K562 (cell line): ENCODE measurements around the gene PLCB3. TPM values are rescaled to one million over a fixed set of nuclear protein-coding genes. Genes with fewer than 3 reads are reported as not detected.
A peak's percentile ranks its signal among the peaks of the same experiment; 100 is the strongest.

ENCODE experiments used
- ATAC-seq: fragments of 200-7000 bp; cut with Tn5 transposase; 3 replicates; pipeline ENCODE4 v1.9.1; 2020; ENCODE audit warnings: moderate library complexity
- BruUV-seq: library from RNA; stranded (reverse); fragments of 400-500 nt; replicated peaks from 2 replicates; lab custom pipeline; 2021; lab: Mats Ljungman, UMichigan
- CTCF ChIA-PET: fragments of 300-600 bp; formaldehyde crosslinking; extraction: SDS; loops from one replicate; lab custom pipeline; 2021; ENCODE audit warnings: low intra/inter-chr PET ratio; lab: Yijun Ruan, JAX
- POLR2A ChIA-PET: fragments of 300-600, 350-650 bp; sonication (Branson Sonifier 250); formaldehyde crosslinking; extraction: SDS; loops from one replicate; lab custom pipeline; 2021; ENCODE audit warnings: antibody characterized with exemption, inconsistent platforms; lab: Yijun Ruan, JAX
- DNase-seq, 4 experiments: peaks; one replicate each; pipeline versions ENCODE4 v3.0.0 to v3.0.0-alpha.2; 2011 to 2018; ENCODE audit warnings: low spot score in 3 of 4, mixed read lengths in 3 of 4; ENCODE audit errors: extremely low read depth in 1 of 4
- FAIRE-seq: peaks from 2 replicates; lab custom pipeline; 2011; peaks lifted over from hg19 to GRCh38; lab: Jason Lieb, UNC
- H2AFZ ChIP-seq: 2 replicates; pipeline ENCODE4 v1.6.0; 2011; ENCODE audit warnings: low read depth, low read length, control low read depth, inconsistent platforms
- H3K27ac ChIP-seq: fragments of 200-600 bp; 3 replicates; pipeline ENCODE4 v1.8.0; 2011; ENCODE audit warnings: low read depth, mild to moderate bottlenecking, control low read depth, inconsistent platforms, low read length, moderate library complexity, mixed read lengths; ENCODE audit errors: extremely low read depth
- H3K27me3 ChIP-seq, 2 experiments: fragments of 300-600 bp in 1 of 2; 2 replicates in 1 of 2; 3 replicates in 1 of 2; pipeline versions ENCODE4 v1.6.0 to v1.8.0; 2011; ENCODE audit warnings: inconsistent platforms in 2 of 2, low read length in 2 of 2, mild to moderate bottlenecking in 1 of 2, mixed read lengths in 1 of 2, moderate library complexity in 1 of 2; ENCODE audit not compliant: control insufficient read depth in 2 of 2, insufficient read depth in 2 of 2
- H3K36me3 ChIP-seq: fragments of 300-600 bp; 3 replicates; pipeline ENCODE4 v1.8.0; 2011; ENCODE audit warnings: mild to moderate bottlenecking, low read length, inconsistent platforms; ENCODE audit not compliant: control insufficient read depth, insufficient read depth
- H3K4me1 ChIP-seq, 2 experiments: fragments of 200-600 bp in 1 of 2; replicated peaks in 1 of 2; 2 replicates in 1 of 2; 3 replicates in 1 of 2; pipeline versions ENCODE4 v1.5.1 to v1.8.0; 2011; ENCODE audit warnings: inconsistent platforms in 2 of 2, low read length in 2 of 2, mild to moderate bottlenecking in 1 of 2, mixed read lengths in 1 of 2, moderate library complexity in 1 of 2; ENCODE audit not compliant: control insufficient read depth in 2 of 2, insufficient read depth in 2 of 2
- H3K4me2 ChIP-seq: 2 replicates; pipeline ENCODE4 v1.6.1; 2011; ENCODE audit warnings: low read length, control low read depth, inconsistent platforms, mixed read lengths; ENCODE audit not compliant: insufficient read depth
- H3K4me3 ChIP-seq: fragments of 200-600 bp; sonication (generic), shearing (Covaris generic); 2 replicates; pipeline ENCODE4 v1.5.1; 2016; ENCODE audit warnings: control low read depth, inconsistent platforms
- H3K79me2 ChIP-seq: fragments of 200-600 bp; 3 replicates; pipeline ENCODE4 v1.8.0; 2011; ENCODE audit warnings: low read length, inconsistent platforms; ENCODE audit not compliant: control insufficient read depth, insufficient read depth
- H3K9ac ChIP-seq, 2 experiments: 2 replicates each; pipeline versions ENCODE4 v1.6.0 to v1.6.1; 2011; ENCODE audit warnings: low read depth in 2 of 2, low read length in 2 of 2, control low read depth in 1 of 2, inconsistent platforms in 1 of 2, mild to moderate bottlenecking in 1 of 2, mixed read lengths in 1 of 2; ENCODE audit not compliant: insufficient read depth in 1 of 2
- H3K9me1 ChIP-seq: one replicate; pipeline ENCODE4 v1.6.0; 2011; ENCODE audit warnings: inconsistent platforms, mild to moderate bottlenecking, low read length, moderate library complexity; ENCODE audit not compliant: control insufficient read depth, insufficient read depth
- H3K9me3 ChIP-seq: replicated peaks from 2 replicates; pipeline ENCODE4 v1.5.1; 2011; ENCODE audit warnings: low read depth, low read length, inconsistent platforms; ENCODE audit not compliant: control insufficient read depth, insufficient read depth
- H4K20me1 ChIP-seq: replicated peaks from 2 replicates; pipeline ENCODE4 v1.6.1; 2011; ENCODE audit warnings: low read length, inconsistent platforms, mixed read lengths; ENCODE audit not compliant: control insufficient read depth, insufficient read depth
- ELF2 ChIP-seq: fragments of 250-450 bp; sonication (Bioruptor Pico); IDR thresholded peaks from 2 replicates; pipeline ENCODE4 v1.5.0; 2021; ENCODE audit warnings: mild to moderate bottlenecking
- EWSR1 ChIP-seq: fragments of 450-650 bp; IDR thresholded peaks from 2 replicates; pipeline ENCODE4 v1.6.1; 2018; ENCODE audit warnings: borderline replicate concordance, mild to moderate bottlenecking, low read depth, moderate library complexity; ENCODE audit not compliant: partially characterized antibody
- MAZ ChIP-seq, 2 experiments: fragments of 450-650 bp in 1 of 2; sonication (generic) in 1 of 2; formaldehyde crosslinking; IDR thresholded peaks in 1 of 2; conservative IDR thresholded peaks in 1 of 2; 2 replicates each; pipeline versions ENCODE4 v1.4.0 to v1.5.0; 2020; ENCODE audit warnings: mild to moderate bottlenecking in 1 of 2, missing genetic modification reagents in 1 of 2
- MCM3 ChIP-seq: fragments of 450-650 bp; IDR thresholded peaks from 2 replicates; pipeline ENCODE4 v1.6.1; 2016
- NR4A1 ChIP-seq, 2 experiments: fragments of 250-450 bp in 1 of 2; fragments of 450-650 bp in 1 of 2; sonication (Bioruptor Pico) in 1 of 2; IDR thresholded peaks; 2 replicates each; pipeline versions ENCODE4 v1.4.0 to v1.6.1; 2016 to 2020; ENCODE audit warnings: mild to moderate bottlenecking in 2 of 2, missing compliant biosample characterization in 1 of 2, missing genetic modification characterization in 1 of 2, moderate library complexity in 1 of 2
- POLR2A ChIP-seq: fragments of 450-650 bp; conservative IDR thresholded peaks from 2 replicates; pipeline ENCODE4 v1.6.1; 2016
- POLR2AphosphoS2 ChIP-seq: IDR thresholded peaks from 2 replicates; pipeline ENCODE4 v1.6.1; 2012; ENCODE audit warnings: low read length, improper control_type of control experiment
- PTRF ChIP-seq: fragments of 450-650 bp; IDR thresholded peaks from 2 replicates; pipeline ENCODE4 v1.6.1; 2016; ENCODE audit warnings: mild to moderate bottlenecking, missing genetic modification characterization, missing compliant biosample characterization
- PURB ChIP-seq: sonication (generic); formaldehyde crosslinking; IDR thresholded peaks from 2 replicates; pipeline ENCODE4 v1.9.0; 2021; ENCODE audit warnings: low read depth, mild to moderate bottlenecking, missing genetic modification reagents
- RBM17 ChIP-seq: fragments of 200-400 bp; formaldehyde crosslinking; IDR thresholded peaks from 2 replicates; pipeline ENCODE4 v1.6.1; 2017; ENCODE audit warnings: low read depth, mild to moderate bottlenecking, low read length, borderline replicate concordance
- RBM25 ChIP-seq: fragments of 200-400 bp; formaldehyde crosslinking; IDR thresholded peaks from 2 replicates; pipeline ENCODE4 v1.6.1; 2018; ENCODE audit warnings: low read length, low read depth, moderate library complexity; ENCODE audit not compliant: severe bottlenecking
- SREBF2 ChIP-seq: sonication (generic); formaldehyde crosslinking; IDR thresholded peaks from 2 replicates; pipeline ENCODE4 v1.4.0; 2020; ENCODE audit warnings: mild to moderate bottlenecking, missing genetic modification reagents
- STAG1 ChIP-seq: sonication (generic); formaldehyde crosslinking; IDR thresholded peaks from 2 replicates; pipeline ENCODE4 v1.5.0; 2020; ENCODE audit warnings: missing genetic modification reagents, borderline replicate concordance
- SUPT5H ChIP-seq: fragments of 450-650 bp; IDR thresholded peaks from 2 replicates; pipeline ENCODE4 v1.6.1; 2016
- TEAD4 ChIP-seq, 2 experiments: sonication (generic) in 1 of 2; formaldehyde crosslinking in 1 of 2; IDR thresholded peaks; 2 replicates each; pipeline versions ENCODE4 v1.6.1 to v1.8.0; 2012 to 2022; ENCODE audit warnings: borderline replicate concordance in 1 of 2, inconsistent platforms in 1 of 2, low read length in 1 of 2, mild to moderate bottlenecking in 1 of 2, missing genetic modification reagents in 1 of 2
- ZFP1 ChIP-seq: fragments of 450-650 bp; formaldehyde crosslinking; IDR thresholded peaks from 2 replicates; pipeline ENCODE4 v1.4.0; 2020; ENCODE audit warnings: mild to moderate bottlenecking, mixed read lengths
- ZNF184 ChIP-seq: sonication (generic); formaldehyde crosslinking; IDR thresholded peaks from 2 replicates; pipeline ENCODE4 v1.5.0; 2020; ENCODE audit warnings: missing genetic modification reagents
- ZNF212 ChIP-seq: fragments of 450-650 bp; formaldehyde crosslinking; IDR thresholded peaks from 2 replicates; pipeline ENCODE4 v1.4.0; 2020; ENCODE audit warnings: mild to moderate bottlenecking
- ZNF57 ChIP-seq: fragments of 450-650 bp; formaldehyde crosslinking; IDR thresholded peaks from 2 replicates; pipeline ENCODE4 v1.4.0; 2020; ENCODE audit warnings: mild to moderate bottlenecking, moderate library complexity
- ZNF785 ChIP-seq: fragments of 250-450 bp; sonication (Bioruptor Pico); IDR thresholded peaks from 2 replicates; pipeline ENCODE4 v1.4.0; 2020; ENCODE audit warnings: mild to moderate bottlenecking
- WGBS: fragments of 100-300 bp; shearing (Covaris generic); methylation state at CpG from one replicate; pipeline ENCODE4 v1.1.6; 2016; ENCODE audit warnings: low coverage, mixed read lengths; ENCODE audit not compliant: insufficient coverage; ENCODE audit errors: missing lambda C conversion rate; 5-methylcytosine and 5-hydroxymethylcytosine counted together
- in situ Hi-C: fragments of 300-500 bp; cut with MboI; formaldehyde crosslinking; loops from 4 replicates; pipeline ENCODE4 v1.15.0; 2018; ENCODE audit warnings: inconsistent platforms, mixed read lengths
- intact Hi-C: fragments of 100-400 bp; cut with micrococcal nuclease; formaldehyde crosslinking; loops from 2 replicates; pipeline ENCODE4 v1.14.2; 2022
- polyA plus RNA-seq, 8 experiments: library from polyadenylated mRNA; depleted of rRNA in 4 of 8; stranded (reverse) in 5 of 8; unstranded in 3 of 8; fragments of >200 nt; fragmentation: Nextera tagmentation in 2 of 8; fragmentation: Illumina TruSeq in 1 of 8; extraction: Ambion mirVana in 2 of 8; extraction: Trizol in 1 of 8; gene quantifications; 2 replicates each; pipeline versions ENCODE4 v1.2.1 to v1.2.3, GENCODE V29; 2011 to 2014; ENCODE audit warnings: inconsistent platforms in 1 of 8, missing spikeins in 1 of 8
- total RNA-seq, 7 experiments: library from RNA; depleted of rRNA in 6 of 7; stranded (reverse); fragments of >200 nt in 6 of 7; fragmentation: Illumina TruSeq in 2 of 7; extraction: Trizol in 2 of 7; gene quantifications; 2 replicates each; pipeline versions ENCODE4 v1.2.1 to v1.2.3, GENCODE V29; 2011 to 2021; ENCODE audit warnings: low replicate concordance in 1 of 7
- TF ChIP-seq, protein P1 (sequence below): fragments of 250-450 bp; sonication (Bioruptor Pico); IDR thresholded peaks from 2 replicates; pipeline ENCODE4 v1.5.1; 2021; ENCODE audit warnings: mild to moderate bottlenecking
- TF ChIP-seq, protein P2 (sequence below): sonication (generic); formaldehyde crosslinking; IDR thresholded peaks from 2 replicates; pipeline ENCODE4 v1.8.1; 2023; ENCODE audit warnings: mild to moderate bottlenecking, missing genetic modification reagents

PLCB3 gene
- total and polyA plus RNA-seq, 9 of the 15 experiments (the other 6 are each of a cell fraction or from before 2014, with no cell fraction given): 0.31 to 44.8 (median 14.6) TPM

DNA sequence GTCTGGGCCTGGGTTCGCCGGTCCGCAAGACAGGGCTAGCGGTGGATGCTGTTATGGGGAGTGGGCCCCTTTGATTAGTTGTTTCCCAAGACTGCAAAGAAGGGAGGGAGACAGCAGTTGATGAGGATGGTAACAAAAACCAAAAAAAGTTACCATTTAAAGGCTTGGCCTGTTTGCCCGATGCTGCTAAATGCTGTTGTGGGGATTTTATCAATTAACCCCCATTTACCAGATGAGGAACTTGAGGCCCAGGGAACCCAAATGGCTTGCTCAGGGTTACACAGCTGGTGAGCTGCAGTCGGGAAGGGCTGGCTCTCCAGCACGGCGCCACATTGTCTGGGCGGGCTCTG, 28.7 kb upstream of the PLCB3 start:
- peak in 1 of 4 experiments; percentile 19 for DNase-seq

More for the DNA sequence above, 28.7 kb upstream of the PLCB3 start:
- TF ChIP-seq, protein P1, sequence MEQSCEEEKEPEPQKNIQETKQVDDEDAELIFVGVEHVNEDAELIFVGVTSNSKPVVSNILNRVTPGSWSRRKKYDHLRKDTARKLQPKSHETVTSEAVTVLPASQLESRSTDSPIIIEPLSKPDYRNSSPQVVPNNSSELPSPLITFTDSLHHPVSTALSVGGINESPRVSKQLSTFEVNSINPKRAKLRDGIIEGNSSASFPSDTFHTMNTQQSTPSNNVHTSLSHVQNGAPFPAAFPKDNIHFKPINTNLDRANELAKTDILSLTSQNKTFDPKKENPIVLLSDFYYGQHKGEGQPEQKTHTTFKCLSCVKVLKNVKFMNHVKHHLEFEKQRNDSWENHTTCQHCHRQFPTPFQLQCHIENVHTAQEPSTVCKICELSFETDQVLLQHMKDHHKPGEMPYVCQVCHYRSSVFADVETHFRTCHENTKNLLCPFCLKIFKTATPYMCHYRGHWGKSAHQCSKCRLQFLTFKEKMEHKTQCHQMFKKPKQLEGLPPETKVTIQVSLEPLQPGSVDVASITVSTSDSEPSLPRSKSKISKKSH (CRISPR knock-in tag): no peak
- peak; percentile 20 for TF ChIP-seq RBM25
- no peak for TF ChIP-seq MCM3
- TF ChIP-seq ZNF785: no peak
- TF ChIP-seq ZFP1 (CRISPR knock-in tag): no peak
- no peak for TF ChIP-seq POLR2A
- TF ChIP-seq EWSR1: no peak
- TF ChIP-seq POLR2AphosphoS2: peak; percentile 49; the same call in 1 of the 2 replicates
- no peak for TF ChIP-seq PURB (CRISPR knock-in tag)
- no peak for TF ChIP-seq TEAD4 (IDR thresholded peaks at IDR 0.05; ENCODE audit: low read length)
- TF ChIP-seq TEAD4 (CRISPR knock-in tag; IDR thresholded peaks at IDR 0.05; ENCODE audit: borderline replicate concordance): no peak
- TF ChIP-seq ELF2 (CRISPR knock-in tag): no peak
- TF ChIP-seq ZNF184 (CRISPR knock-in tag): no peak
- no peak for TF ChIP-seq ZNF212
- TF ChIP-seq, protein P2, sequence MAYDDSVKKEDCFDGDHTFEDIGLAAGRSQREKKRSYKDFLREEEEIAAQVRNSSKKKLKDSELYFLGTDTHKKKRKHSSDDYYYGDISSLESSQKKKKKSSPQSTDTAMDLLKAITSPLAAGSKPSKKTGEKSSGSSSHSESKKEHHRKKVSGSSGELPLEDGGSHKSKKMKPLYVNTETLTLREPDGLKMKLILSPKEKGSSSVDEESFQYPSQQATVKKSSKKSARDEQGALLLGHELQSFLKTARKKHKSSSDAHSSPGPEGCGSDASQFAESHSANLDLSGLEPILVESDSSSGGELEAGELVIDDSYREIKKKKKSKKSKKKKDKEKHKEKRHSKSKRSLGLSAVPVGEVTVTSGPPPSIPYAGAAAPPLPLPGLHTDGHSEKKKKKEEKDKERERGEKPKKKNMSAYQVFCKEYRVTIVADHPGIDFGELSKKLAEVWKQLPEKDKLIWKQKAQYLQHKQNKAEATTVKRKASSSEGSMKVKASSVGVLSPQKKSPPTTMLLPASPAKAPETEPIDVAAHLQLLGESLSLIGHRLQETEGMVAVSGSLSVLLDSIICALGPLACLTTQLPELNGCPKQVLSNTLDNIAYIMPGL: no peak
- 0 out of 4 replicates have a peak, but pooled peaks of 1 of the 2 experiments have one; percentile 25 for TF ChIP-seq MAZ (CRISPR knock-in tag; conservative IDR thresholded peaks at IDR 0.05 in 1 of 2, IDR thresholded peaks at IDR 0.05 in 1 of 2)
- no peak for TF ChIP-seq NR4A1 (CRISPR knock-in tag; IDR thresholded peaks at IDR 0.05)
- TF ChIP-seq NR4A1 (tag; IDR thresholded peaks at IDR 0.05): no peak
- no peak for TF ChIP-seq ZNF57
- TF ChIP-seq STAG1 (CRISPR knock-in tag): no peak
- TF ChIP-seq SUPT5H: peak; percentile 61; the same call in 1 of the 2 replicates
- no peak for TF ChIP-seq PTRF (tag)
- no peak for TF ChIP-seq SREBF2 (CRISPR knock-in tag)
- no peak for TF ChIP-seq RBM17
- ChIA-PET POLR2A (interaction anchor here (6.3 kb wide), 1 partner anchor 15 kb away, joined by 77 read pairs; the partner anchor contains the start of gene FERMT3), CTCF (no interaction called here)
- no peak for ATAC-seq
- FAIRE-seq: no peak
- Histone ChIP-seq H3K9me3 (no peaks in the 10 kb centered on the region), H3K4me3 (no peak overlapping the region), H3K4me1 (peaks cover 0 to 61% of the 10 kb centered on the region in 2 experiments; a peak in 3 of 5 replicates), H3K27ac (no peak overlapping the region; the same call in 2 of the 3 replicates), H3K9me1 (peaks cover 5% of the 10 kb centered on the region), H3K9ac (peak overlapping the region in 1 of 2 experiments; percentile 53; a peak in 2 of 4 replicates), H4K20me1 (no peaks in the 10 kb centered on the region), H3K36me3 (peaks cover 63% of the 10 kb centered on the region), H3K79me2 (peaks cover 28% of the 10 kb centered on the region), H3K4me2 (no peak overlapping the region), H2AFZ (no peak overlapping the region), H3K27me3 (no peaks in the 10 kb centered on the region)
- WGBS: 66% methylated on average over 6 of the region's 9 CpGs
- in situ Hi-C loops: no loop called here
- intact Hi-C loops: no loop called here
- BruUV-seq: no TSS peak
